ENCODE data around the gene RFX4. TPM values are rescaled to one million over a fixed set of nuclear protein-coding genes. Genes with fewer than 3 reads are reported as not detected.

The RFX4 gene
- total RNA-seq, 2 donors from 2014 or later: not detected

DNA sequence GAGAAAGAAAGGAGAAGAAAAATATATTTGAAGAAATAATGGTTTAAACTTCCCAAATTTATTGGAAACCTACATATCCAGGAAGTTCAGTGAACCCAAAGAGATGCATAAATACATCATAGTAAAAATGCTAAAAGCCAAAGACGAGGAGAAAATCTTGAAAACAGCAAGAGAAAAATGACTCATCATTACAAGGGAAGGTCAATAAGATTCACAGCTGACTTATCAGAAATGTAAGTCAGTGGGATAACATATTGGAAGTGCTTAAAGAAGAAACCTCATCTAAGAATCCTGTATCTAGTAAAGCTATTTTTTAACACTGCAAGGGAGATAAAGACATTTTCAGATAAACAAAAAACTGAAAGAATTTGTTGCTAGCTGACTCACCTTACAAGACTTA is 211.6 kb downstream of the RFX4 start:
- DNase-seq (ENCODE audit: low spot score): no peak
- Histone ChIP-seq H3K36me3 (peaks cover 14% of the 10 kb centered on the region), H3K4me3 (no peak overlapping the region), H3K27ac (no peak overlapping the region), H3K9me3 (no peaks in the 10 kb centered on the region), H3K27me3 (no peaks in the 10 kb centered on the region), H3K4me1 (no peaks in the 10 kb centered on the region)
- TF ChIP-seq, protein P1, sequence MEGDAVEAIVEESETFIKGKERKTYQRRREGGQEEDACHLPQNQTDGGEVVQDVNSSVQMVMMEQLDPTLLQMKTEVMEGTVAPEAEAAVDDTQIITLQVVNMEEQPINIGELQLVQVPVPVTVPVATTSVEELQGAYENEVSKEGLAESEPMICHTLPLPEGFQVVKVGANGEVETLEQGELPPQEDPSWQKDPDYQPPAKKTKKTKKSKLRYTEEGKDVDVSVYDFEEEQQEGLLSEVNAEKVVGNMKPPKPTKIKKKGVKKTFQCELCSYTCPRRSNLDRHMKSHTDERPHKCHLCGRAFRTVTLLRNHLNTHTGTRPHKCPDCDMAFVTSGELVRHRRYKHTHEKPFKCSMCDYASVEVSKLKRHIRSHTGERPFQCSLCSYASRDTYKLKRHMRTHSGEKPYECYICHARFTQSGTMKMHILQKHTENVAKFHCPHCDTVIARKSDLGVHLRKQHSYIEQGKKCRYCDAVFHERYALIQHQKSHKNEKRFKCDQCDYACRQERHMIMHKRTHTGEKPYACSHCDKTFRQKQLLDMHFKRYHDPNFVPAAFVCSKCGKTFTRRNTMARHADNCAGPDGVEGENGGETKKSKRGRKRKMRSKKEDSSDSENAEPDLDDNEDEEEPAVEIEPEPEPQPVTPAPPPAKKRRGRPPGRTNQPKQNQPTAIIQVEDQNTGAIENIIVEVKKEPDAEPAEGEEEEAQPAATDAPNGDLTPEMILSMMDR (IDR thresholded peaks at IDR 0.05): no peak

DNA sequence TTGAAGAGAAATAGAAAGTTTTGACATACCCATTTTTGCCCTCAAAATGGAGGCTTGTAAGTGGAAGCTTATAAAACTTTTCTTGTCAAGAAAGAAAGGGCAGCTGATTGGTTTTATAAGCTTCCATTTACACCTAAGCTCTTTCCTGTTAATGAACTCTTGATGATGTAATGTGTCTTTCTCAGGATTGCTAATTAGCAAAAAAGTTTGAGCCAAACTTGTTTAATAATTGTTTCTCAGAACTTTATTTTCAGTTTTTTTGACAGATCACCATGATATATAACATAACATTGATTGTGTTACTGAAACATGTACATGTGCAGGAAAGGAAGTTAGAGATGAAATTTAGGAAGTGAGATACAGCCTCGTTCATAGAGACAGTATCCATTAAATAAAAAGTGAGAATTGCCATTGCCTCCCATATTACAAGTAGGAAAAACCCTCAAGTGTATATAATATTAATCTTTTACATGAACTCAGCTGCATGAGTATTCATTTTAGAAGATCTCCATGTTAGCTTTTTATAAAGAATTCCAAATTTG is 218.4 kb downstream of the RFX4 start:
- no peak for DNase-seq (ENCODE audit: low spot score)
- Histone ChIP-seq H3K4me3 (no peak overlapping the region), H3K27me3 (no peaks in the 10 kb centered on the region), H3K9me3 (no peaks in the 10 kb centered on the region), H3K4me1 (peaks cover 0 to 6% of the 10 kb centered on the region in 2 donors), H3K27ac (peak overlapping the region in 1 of 2 donors; percentile 28), H3K36me3 (peaks cover 12% of the 10 kb centered on the region)
- TF ChIP-seq, protein P1 (IDR thresholded peaks at IDR 0.05): no peak

DNA sequence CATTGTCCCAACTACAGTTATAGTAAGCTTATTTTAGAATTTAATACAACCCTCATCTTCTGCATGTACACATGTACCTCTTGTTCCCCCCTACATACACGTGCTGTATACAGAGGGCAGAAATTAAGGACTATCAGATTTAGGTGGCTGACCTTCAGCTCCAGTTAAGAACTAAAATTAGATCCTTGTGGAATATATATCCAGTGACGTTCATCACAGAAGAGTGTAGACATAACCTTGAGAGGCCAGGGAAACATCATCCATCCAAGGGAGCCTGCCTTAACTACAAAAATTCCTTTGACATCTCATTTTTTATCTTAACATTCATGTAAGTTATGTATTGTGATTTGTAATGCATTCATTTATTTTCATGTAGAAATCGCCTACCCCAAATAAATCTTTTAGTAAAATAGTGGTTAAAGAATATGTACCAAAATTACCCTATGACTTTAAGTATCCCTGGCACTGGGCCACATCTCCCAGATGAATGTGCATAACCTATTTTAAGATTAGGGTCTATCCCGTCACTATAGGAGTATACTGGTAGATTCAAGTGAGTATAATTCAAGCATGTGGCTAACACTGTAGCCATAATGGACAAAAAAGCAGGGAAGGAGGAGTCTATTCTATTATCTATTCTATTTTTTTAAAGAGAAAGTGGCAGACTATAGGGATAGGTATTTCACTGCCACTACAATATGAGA is 219.2 kb downstream of the RFX4 start:
- no peaks in the 10 kb centered on the region for H3K27me3 ChIP-seq
- H3K36me3 ChIP-seq: peaks cover 15% of the 10 kb centered on the region
- H3K27ac ChIP-seq: peak overlapping the region in 1 of 2 donors; percentile 28
- DNase-seq (ENCODE audit: low spot score): no peak
- no peak overlapping the region for H3K4me3 ChIP-seq
- H3K9me3 ChIP-seq: no peaks in the 10 kb centered on the region
- H3K4me1 ChIP-seq: peaks cover 0 to 6% of the 10 kb centered on the region in 2 donors
- TF ChIP-seq, protein P1 (IDR thresholded peaks at IDR 0.05): no peak

GRCh38 chr12:106804668-106805067 is 221.9 kb downstream of the RFX4 start:
- Histone ChIP-seq H3K36me3 (peaks cover 15% of the 10 kb centered on the region), H3K27ac (no peak overlapping the region), H3K4me1 (peaks cover 0 to 6% of the 10 kb centered on the region in 2 donors), H3K27me3 (no peaks in the 10 kb centered on the region), H3K9me3 (no peaks in the 10 kb centered on the region), H3K4me3 (no peak overlapping the region)
- DNase-seq (ENCODE audit: low spot score): no peak
- TF ChIP-seq, protein P1 (IDR thresholded peaks at IDR 0.05): no peak

Other genes starting within 250 kb of the RFX4 start
- 10 to 100 TPM in 1 of 2 donors, 1 to 10 TPM in 1; 6.0 to 10.7 TPM for gene POLR3B, start 225.3 kb upstream of the RFX4 start, total RNA-seq
- 10 to 100 TPM; 14.9 to 19.0 TPM for gene RIC8B, start 191.7 kb downstream of the RFX4 start, total RNA-seq

Measured in right atrium auricular region (tissue), 2 donors.